Stimulated activated CD4-positive, alpha-beta T cell treated with anti-CD3 and anti-CD28 coated beads, Interleukin-4, amount 100 ng/mL, for 48 hours (primary cell): Measurements from ENCODE around the gene GALNT10.

Experiments used
- DNase-seq, 2 donors: peaks; one replicate each; pipeline ENCODE4 v3.0.0-alpha.2; 2020; ENCODE audit warnings: low read depth in 2 of 2

Gene GALNT10

DNA sequence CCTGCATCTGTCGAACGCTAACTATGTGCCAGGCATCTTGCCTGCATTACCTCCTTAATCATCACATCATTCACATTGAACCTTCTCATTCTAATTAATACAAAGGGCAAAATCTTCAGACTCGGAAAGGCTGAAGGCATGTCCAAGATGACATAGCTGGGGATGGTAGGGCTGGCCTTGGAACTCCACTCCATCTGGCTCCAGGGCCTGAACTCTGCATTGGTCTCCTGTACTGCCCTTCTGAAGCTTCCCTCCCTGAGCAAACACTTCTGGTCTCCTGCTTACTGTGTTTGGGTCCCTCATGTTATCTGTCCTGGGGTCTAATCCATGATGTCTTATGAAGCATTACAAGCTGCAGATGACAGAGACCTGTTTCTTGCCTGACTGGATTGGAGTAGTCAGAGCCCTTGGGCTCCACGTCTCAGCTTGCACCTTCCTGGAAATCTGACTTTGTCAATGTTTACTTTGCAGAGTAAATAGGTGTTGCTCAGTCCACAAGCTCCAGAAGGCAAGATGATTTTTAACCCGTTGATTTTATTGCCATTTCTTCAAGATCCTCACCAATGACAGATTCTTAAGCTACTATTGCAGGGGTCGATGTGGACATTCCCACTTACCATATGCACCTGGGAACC is 106.1 kb downstream of the GALNT10 start:
- DNase-seq = no peak

DNA sequence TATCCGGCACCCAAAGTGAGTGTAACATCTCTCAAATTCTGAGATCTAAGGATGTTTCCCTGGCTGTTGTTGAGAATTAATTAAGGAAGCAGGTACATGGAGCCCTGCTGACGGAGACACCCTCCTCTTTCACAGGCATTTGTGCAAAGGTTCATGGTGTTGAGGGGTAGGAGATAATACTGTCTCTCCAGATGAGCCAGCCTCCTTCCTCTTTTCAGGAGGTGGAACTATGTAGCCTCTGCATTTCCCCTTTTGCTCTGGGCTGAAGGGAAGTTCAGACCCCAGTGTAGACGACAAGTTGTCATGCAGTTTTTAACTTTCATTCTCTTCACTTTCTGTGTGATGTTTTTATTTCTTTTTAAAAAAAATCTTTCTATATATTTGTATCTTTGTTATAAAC is 107.5 kb downstream of the GALNT10 start:
- no peak for DNase-seq

GRCh38 chr5:154300207-154300883 is 109.8 kb downstream of the GALNT10 start:
- no peak for DNase-seq

GRCh38 chr5:154301726-154302125 is 111.2 kb downstream of the GALNT10 start:
- no peak for DNase-seq

- no peak for DNase-seq
Measured at GRCh38 chr5:154302161-154302560, 111.6 kb downstream of the GALNT10 start.

DNA sequence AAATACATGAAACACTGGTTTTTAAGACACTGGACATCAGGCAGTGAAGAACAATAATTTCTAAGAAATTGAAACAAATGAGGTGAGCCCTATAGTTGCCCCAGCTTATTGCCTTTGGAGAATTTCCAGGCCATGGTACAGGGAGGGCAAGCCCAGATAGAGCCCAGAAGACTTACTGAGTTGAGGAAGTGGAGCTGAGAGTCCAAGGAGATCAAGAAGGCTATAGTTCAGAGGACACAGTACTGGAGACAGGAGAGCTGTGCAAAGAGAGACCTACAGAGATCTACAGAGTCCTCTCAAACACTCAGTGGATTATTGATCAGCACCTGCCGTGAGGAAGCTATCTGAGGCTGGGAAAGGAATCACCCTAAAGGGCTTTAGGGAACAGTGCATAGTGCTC is 112.6 kb downstream of the GALNT10 start:
- DNase-seq = no peak

- DNase-seq = no peak
Measured at GRCh38 chr5:154308443-154309370, 118.2 kb downstream of the GALNT10 start.

GRCh38 chr5:154309371-154309745 is 118.8 kb downstream of the GALNT10 start:
- DNase-seq = no peak

- no peak for DNase-seq
Measured at GRCh38 chr5:154309805-154310204, 119.3 kb downstream of the GALNT10 start.

DNA sequence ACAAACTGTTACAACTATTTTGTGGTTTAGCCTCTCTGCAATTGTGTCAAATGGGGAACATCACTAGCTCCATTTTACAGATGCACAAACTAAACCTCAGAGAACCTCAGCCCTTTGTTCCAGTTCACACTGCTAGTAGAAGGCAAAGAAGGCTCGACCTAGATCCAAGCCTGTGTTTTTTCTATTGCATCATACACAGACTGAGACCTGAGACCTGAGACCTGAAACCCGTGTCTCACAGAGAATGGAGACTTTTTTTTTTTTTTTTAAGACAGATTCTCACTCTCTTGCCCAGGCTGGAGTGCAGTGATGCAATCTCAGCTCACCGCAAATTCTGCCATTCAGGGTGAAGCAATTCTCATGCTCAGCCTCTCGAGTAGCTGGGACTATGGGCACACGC is 120.8 kb downstream of the GALNT10 start:
- DNase-seq = peak; percentile 1 to 26

- no peak for DNase-seq
Measured at GRCh38 chr5:154312000-154312399, 121.5 kb downstream of the GALNT10 start.

GRCh38 chr5:154312576-154312975 is 122.0 kb downstream of the GALNT10 start:
- DNase-seq = no peak

GRCh38 chr5:154313360-154314017 is 123.0 kb downstream of the GALNT10 start:
- DNase-seq = no peak

DNA sequence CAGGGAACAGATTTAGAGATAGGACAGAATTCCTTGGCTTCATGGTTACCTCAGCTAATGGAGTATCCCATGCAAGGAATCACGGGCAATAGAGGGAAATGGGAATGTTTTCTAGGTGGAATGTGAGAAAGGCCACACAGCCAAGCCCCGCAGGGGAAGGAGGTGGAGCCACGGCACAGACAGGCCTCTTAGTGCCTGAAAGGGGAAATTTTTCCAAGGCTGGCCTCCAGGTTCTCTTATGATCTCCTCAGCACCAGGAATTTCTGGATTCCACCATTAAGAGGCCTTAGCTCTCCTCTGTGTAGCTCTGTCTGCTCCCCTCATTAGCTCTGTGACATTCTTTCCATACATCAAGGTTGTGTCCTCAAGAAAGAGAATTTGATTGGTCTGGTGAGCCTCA is 124.7 kb downstream of the GALNT10 start:
- DNase-seq = no peak

GRCh38 chr5:154315756-154316155 is 125.2 kb downstream of the GALNT10 start:
- DNase-seq = no peak

GRCh38 chr5:154316223-154316935 is 125.8 kb downstream of the GALNT10 start:
- no peak for DNase-seq

- DNase-seq = no peak
Measured at GRCh38 chr5:154317916-154318315, 127.4 kb downstream of the GALNT10 start.

DNA sequence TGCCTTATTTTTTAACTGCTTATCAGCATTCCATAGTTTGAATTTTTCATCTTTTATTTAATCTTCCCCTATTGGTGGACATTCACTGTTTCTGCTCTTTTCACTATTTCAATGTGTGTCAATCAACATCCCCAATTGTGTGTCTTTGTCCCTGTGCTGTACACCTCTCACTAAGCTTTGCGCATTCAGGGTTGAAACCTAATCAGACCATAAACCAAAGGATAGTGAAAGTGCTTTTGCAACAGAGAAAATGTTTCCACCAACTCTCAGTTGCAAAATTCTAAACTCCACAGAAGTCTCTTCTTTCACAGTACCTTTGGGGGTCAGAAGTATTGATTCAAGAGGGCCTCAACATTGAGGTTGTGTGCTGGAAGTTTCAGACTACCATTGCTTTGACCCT is 128.2 kb downstream of the GALNT10 start:
- DNase-seq = no peak

GRCh38 chr5:154319736-154320135 is 129.2 kb downstream of the GALNT10 start:
- no peak for DNase-seq

DNA sequence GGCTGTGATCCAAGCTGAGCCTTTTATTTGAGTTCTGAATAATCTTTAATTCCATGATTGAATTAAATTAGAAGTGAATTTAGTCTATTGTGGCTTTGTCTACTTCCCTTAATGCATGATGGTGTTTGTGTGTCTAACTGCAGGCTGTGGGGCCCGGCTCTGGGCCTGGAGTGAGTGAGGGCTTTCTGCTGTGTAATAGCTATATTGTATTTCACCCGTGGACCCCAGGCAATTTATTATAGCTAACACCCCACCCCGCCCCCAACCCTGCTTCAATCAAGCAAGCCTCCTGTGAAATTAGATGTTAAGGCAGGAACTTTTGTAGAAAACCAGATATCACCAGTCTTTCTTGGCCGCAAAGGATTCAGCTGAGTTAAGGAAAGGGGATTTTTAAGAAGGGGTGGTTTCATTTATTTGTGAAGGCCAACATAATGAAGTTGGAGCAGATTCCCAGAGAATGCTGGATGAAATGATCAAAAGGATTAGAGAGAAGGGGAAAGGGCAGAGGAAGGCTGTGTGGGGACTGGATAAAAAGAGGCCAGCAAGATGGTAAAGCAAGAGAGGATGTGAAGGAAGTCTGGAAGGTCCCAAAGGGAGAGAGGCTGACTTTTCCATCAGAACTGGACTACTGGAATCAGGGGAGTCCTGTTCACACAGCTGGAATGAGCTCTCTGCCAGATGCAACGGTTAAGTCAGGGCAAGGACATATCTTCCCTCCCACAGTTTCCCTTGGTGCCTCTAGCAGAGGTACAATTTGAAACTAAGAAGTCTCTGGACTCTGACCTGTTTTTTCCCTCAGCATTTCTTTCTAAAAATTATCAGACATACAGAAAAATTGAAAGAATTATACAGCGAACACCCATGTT is 129.9 kb downstream of the GALNT10 start:
- DNase-seq = no peak
